Astrocyte (in vitro differentiated cells and primary cell): ENCODE data around the gene KCNN4. TPM values are rescaled to one million over a fixed set of nuclear protein-coding genes. Genes with fewer than 3 reads are reported as not detected.
"Not testable (repeated sequence)": the region's sequence is repeated elsewhere in the genome, so short reads cannot be mapped to it uniquely, and the experiment has no call there.

Experiments used
- DNase-seq: peaks from one replicate; pipeline ENCODE4 v3.0.0-alpha.2; 2010; ENCODE audit warnings: low read depth
- FAIRE-seq: peaks from 2 replicates; lab custom pipeline; 2011; peaks lifted over from hg19 to GRCh38; lab: Jason Lieb, UNC
- H2AFZ ChIP-seq: 2 replicates; pipeline ENCODE4 v1.6.0; 2012; ENCODE audit warnings: low read depth, low read length, inconsistent platforms
- H3K27ac ChIP-seq: 2 replicates; pipeline ENCODE4 v1.5.1; 2011; ENCODE audit warnings: low read depth, low read length, inconsistent platforms
- H3K27me3 ChIP-seq: 2 replicates; pipeline ENCODE4 v1.6.0; 2011; ENCODE audit warnings: low read length, inconsistent platforms; ENCODE audit not compliant: insufficient read depth
- H3K36me3 ChIP-seq: 2 replicates; pipeline ENCODE4 v1.5.1; 2011; ENCODE audit warnings: low read length, inconsistent platforms; ENCODE audit not compliant: insufficient read depth
- H3K4me1 ChIP-seq: 2 replicates; pipeline ENCODE4 v1.5.1; 2011; ENCODE audit warnings: low read length, inconsistent platforms; ENCODE audit not compliant: insufficient read depth
- H3K4me2 ChIP-seq: 2 replicates; pipeline ENCODE4 v1.6.0; 2012; ENCODE audit warnings: low read length, inconsistent platforms
- H3K4me3 ChIP-seq: 2 replicates; pipeline ENCODE4 v1.5.1; 2011; ENCODE audit warnings: low read depth, mild to moderate bottlenecking, low read length, inconsistent platforms; ENCODE audit not compliant: insufficient read depth
- H3K79me2 ChIP-seq: 2 replicates; pipeline ENCODE4 v1.6.0; 2012; ENCODE audit warnings: mild to moderate bottlenecking, low read length, inconsistent platforms; ENCODE audit not compliant: insufficient read depth
- H3K9ac ChIP-seq: 2 replicates; pipeline ENCODE4 v1.6.0; 2012; ENCODE audit warnings: mild to moderate bottlenecking, low read length, inconsistent platforms
- H3K9me3 ChIP-seq: 2 replicates; pipeline ENCODE4 v1.5.1; 2012; ENCODE audit warnings: low read depth, mild to moderate bottlenecking, low read length, inconsistent platforms; ENCODE audit not compliant: insufficient read depth
- H4K20me1 ChIP-seq: 2 replicates; pipeline ENCODE4 v1.6.0; 2012; ENCODE audit warnings: low read length, inconsistent platforms; ENCODE audit not compliant: insufficient read depth
- H3K27ac Mint-ChIP-seq: one replicate; pipeline ENCODE4 v1.8.0; 2021; ENCODE audit warnings: mild to moderate bottlenecking, mixed read lengths; ENCODE audit not compliant: unreplicated experiment
- H3K27me3 Mint-ChIP-seq: one replicate; pipeline ENCODE4 v1.8.0; 2021; ENCODE audit warnings: low read depth, mixed read lengths; ENCODE audit not compliant: unreplicated experiment
- H3K36me3 Mint-ChIP-seq: one replicate; pipeline ENCODE4 v1.8.0; 2021; ENCODE audit warnings: low read depth, mixed read lengths; ENCODE audit not compliant: unreplicated experiment
- H3K4me1 Mint-ChIP-seq: one replicate; pipeline ENCODE4 v1.8.0; 2021; ENCODE audit warnings: low read depth, mixed read lengths; ENCODE audit not compliant: unreplicated experiment
- H3K4me3 Mint-ChIP-seq: one replicate; pipeline ENCODE4 v1.8.0; 2021; ENCODE audit warnings: mild to moderate bottlenecking, moderate library complexity, mixed read lengths; ENCODE audit not compliant: unreplicated experiment
- H3K9me3 Mint-ChIP-seq: one replicate; pipeline ENCODE4 v1.8.0; 2021; ENCODE audit warnings: mild to moderate bottlenecking, mixed read lengths; ENCODE audit not compliant: unreplicated experiment
- EZH2 ChIP-seq: IDR thresholded peaks from 2 replicates; pipeline ENCODE4 v1.6.1; 2012; ENCODE audit warnings: mild to moderate bottlenecking, low read length, inconsistent platforms; ENCODE audit not compliant: insufficient read depth
- total RNA-seq: library from RNA; stranded (reverse); gene quantifications from 2 replicates; pipeline ENCODE4 v1.2.1, GENCODE V29; 2021
- TF ChIP-seq, protein P1 (sequence below): IDR thresholded peaks from 2 replicates; pipeline ENCODE4 v1.5.1; 2011; ENCODE audit warnings: low read depth, mild to moderate bottlenecking, inconsistent platforms, low read length, moderate library complexity; ENCODE audit not compliant: insufficient read depth

KCNN4 gene
- total RNA-seq, 1 donor from 2014 or later: 3.6 TPM

DNA sequence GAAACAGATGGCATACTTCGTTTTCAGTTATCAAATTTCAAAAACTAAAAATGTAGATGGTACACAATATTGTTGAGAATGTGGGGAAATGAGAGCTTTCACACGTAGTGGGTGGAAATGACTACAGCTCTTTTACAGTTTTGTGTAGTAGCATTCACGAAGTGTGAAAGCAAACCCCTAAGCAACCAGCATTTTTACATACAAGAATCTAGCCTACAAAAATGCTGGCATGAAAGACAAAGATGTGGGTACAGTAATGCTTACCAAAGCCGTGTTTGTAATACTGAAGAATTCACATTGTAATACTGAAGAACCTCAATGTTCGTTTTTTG, 40.1 kb upstream of the KCNN4 start:
- H3K27me3 Mint-ChIP-seq: peaks cover 22% of the 10 kb centered on the region
- peaks cover 3% of the 10 kb centered on the region for H3K36me3 Mint-ChIP-seq
- H3K79me2 ChIP-seq: no peaks in the 10 kb centered on the region
- H3K9me3 ChIP-seq: peaks cover 5% of the 10 kb centered on the region
- no peak overlapping the region for H3K27ac ChIP-seq
- H3K9ac ChIP-seq: no peak overlapping the region
- peaks cover 3% of the 10 kb centered on the region for H3K27me3 ChIP-seq
- H4K20me1 ChIP-seq: no peaks in the 10 kb centered on the region
- H3K27ac Mint-ChIP-seq: no peak overlapping the region
- TF ChIP-seq, protein P1, sequence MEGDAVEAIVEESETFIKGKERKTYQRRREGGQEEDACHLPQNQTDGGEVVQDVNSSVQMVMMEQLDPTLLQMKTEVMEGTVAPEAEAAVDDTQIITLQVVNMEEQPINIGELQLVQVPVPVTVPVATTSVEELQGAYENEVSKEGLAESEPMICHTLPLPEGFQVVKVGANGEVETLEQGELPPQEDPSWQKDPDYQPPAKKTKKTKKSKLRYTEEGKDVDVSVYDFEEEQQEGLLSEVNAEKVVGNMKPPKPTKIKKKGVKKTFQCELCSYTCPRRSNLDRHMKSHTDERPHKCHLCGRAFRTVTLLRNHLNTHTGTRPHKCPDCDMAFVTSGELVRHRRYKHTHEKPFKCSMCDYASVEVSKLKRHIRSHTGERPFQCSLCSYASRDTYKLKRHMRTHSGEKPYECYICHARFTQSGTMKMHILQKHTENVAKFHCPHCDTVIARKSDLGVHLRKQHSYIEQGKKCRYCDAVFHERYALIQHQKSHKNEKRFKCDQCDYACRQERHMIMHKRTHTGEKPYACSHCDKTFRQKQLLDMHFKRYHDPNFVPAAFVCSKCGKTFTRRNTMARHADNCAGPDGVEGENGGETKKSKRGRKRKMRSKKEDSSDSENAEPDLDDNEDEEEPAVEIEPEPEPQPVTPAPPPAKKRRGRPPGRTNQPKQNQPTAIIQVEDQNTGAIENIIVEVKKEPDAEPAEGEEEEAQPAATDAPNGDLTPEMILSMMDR: no peak
- TF ChIP-seq EZH2: no peak
- H3K4me1 ChIP-seq: peaks cover 8% of the 10 kb centered on the region
- no peak for FAIRE-seq
- peak overlapping the region; percentile 61 for H3K4me3 ChIP-seq
- peaks cover 17% of the 10 kb centered on the region for H3K9me3 Mint-ChIP-seq
- no peaks in the 10 kb centered on the region for H3K36me3 ChIP-seq
- peak overlapping the region; percentile 98 for H2AFZ ChIP-seq
- peak overlapping the region; percentile 84 for H3K4me2 ChIP-seq
- H3K4me1 Mint-ChIP-seq: peaks cover 2% of the 10 kb centered on the region
- no peak for DNase-seq
- no peak overlapping the region for H3K4me3 Mint-ChIP-seq

DNA sequence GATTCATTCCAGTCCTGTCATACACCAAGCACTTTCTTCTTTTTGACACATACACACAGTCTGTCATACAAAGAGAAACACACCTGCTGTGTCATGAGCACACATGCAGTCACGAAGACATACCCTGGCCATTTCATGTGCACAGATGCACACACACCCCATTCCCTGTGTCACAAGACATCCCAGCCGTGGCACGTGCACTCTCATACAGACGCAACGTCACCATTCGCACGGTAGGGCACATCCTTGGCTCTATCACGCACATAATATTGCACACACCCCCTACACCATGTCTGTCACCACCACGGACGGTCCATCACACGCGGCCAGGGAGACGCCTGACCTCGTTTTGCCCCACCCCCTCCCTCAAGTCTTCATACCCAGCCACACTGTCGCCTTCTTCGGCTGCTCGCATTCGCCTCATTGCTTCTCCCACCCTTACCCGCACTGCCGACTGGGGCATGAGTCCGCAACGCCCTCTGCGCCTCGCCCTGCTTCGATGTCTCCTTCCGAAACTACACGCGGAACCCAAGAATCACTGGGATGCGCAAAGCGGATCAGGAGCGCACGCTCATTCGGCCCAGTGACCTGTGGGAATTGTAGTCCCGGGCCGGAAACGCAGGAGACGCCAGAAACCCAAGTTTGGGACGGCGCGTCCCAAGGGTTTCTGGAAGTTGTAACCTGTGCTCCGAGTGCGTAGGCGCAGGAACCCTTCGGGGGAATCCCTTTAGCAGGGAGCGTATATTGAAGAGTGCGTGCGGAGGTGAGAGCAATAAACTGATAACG, 39.5 kb upstream of the KCNN4 start:
- Histone ChIP-seq H2AFZ (peak overlapping the region; percentile 98), H3K36me3 (no peaks in the 10 kb centered on the region), H3K4me1 (peaks cover 8% of the 10 kb centered on the region), H3K9ac (no peak overlapping the region), H3K27me3 (peaks cover 3% of the 10 kb centered on the region), H3K4me2 (peak overlapping the region; percentile 84), H3K27ac (no peak overlapping the region), H4K20me1 (no peaks in the 10 kb centered on the region), H3K9me3 (peaks cover 5% of the 10 kb centered on the region), H3K4me3 (peak overlapping the region; percentile 61), H3K79me2 (no peaks in the 10 kb centered on the region)
- no peak for FAIRE-seq
- Mint-ChIP-seq H3K27me3 (peaks cover 23% of the 10 kb centered on the region), H3K4me1 (peaks cover 2% of the 10 kb centered on the region), H3K27ac (no peak overlapping the region), H3K9me3 (peaks cover 16% of the 10 kb centered on the region), H3K4me3 (no peak overlapping the region), H3K36me3 (peaks cover 3% of the 10 kb centered on the region)
- DNase-seq: peak; percentile 35
- no peak for TF ChIP-seq EZH2

DNA sequence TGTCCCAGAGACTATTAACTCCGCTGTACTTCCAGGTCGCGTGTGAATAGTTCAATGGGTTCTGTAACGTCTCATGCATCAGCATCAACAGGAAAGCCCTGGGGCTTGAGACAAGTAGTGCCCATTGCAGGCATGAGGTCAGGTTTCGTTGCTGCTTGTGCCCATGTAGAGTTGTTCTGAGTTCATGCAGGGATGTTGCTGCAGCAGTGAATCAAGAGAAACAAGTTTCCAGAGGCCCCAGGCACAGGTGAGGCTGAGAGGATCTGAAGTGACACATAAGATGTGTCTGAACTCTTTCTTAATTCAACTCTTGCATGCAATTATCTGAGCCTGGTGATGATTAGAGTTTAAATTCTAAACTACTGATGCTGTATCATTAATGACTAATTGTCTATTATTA, 37.7 kb upstream of the KCNN4 start:
- H3K27me3 Mint-ChIP-seq: peaks cover 22% of the 10 kb centered on the region
- Histone ChIP-seq H3K36me3 (no peaks in the 10 kb centered on the region), H4K20me1 (no peaks in the 10 kb centered on the region), H3K79me2 (no peaks in the 10 kb centered on the region), H3K9ac (no peak overlapping the region), H2AFZ (no peak overlapping the region), H3K4me1 (peaks cover 8% of the 10 kb centered on the region), H3K27me3 (peaks cover 3% of the 10 kb centered on the region), H3K9me3 (peaks cover 5% of the 10 kb centered on the region), H3K27ac (no peak overlapping the region), H3K4me3 (no peak overlapping the region), H3K4me2 (no peak overlapping the region)
- TF ChIP-seq, protein P1: no peak
- no peak for TF ChIP-seq EZH2
- peaks cover 2% of the 10 kb centered on the region for H3K4me1 Mint-ChIP-seq
- no peak for FAIRE-seq
- H3K36me3 Mint-ChIP-seq: peaks cover 3% of the 10 kb centered on the region
- no peak overlapping the region for H3K4me3 Mint-ChIP-seq
- H3K27ac Mint-ChIP-seq: no peak overlapping the region
- peaks cover 10% of the 10 kb centered on the region for H3K9me3 Mint-ChIP-seq
- no peak for DNase-seq

DNA sequence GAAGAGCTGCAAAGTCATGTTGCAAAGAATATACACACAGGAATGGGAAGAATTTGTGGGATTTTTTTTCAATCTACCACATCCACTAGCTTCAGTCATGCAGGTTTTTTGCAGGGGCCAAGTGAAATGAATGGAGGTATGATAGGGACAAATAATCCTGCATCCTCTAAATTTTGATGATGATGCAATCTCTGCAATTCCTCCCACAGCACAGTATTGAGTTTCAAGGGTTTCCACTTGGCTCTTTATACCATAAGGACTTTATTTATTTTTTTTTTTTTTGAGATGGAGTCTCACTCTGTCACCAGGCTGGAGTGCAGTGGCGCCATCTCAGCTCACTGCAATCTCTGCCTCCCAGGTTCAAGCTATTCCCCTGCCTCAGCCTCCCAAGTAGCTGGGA, 36.7 kb upstream of the KCNN4 start:
- not testable (repeated sequence) for H3K36me3 ChIP-seq, H3K27me3 ChIP-seq, H3K4me3 ChIP-seq, H3K36me3 Mint-ChIP-seq, H3K4me1 Mint-ChIP-seq, H2AFZ ChIP-seq, H3K79me2 ChIP-seq, H3K4me1 ChIP-seq, H3K4me3 Mint-ChIP-seq, H3K4me2 ChIP-seq, FAIRE-seq, H3K9ac ChIP-seq, H4K20me1 ChIP-seq, H3K27ac ChIP-seq, H3K9me3 ChIP-seq
- Mint-ChIP-seq H3K27me3 (peaks cover 32% of the 10 kb centered on the region), H3K27ac (peak overlapping the region; percentile 16), H3K9me3 (peaks cover 10% of the 10 kb centered on the region)
- DNase-seq: peak; percentile 14
